ENCODE measurements around the gene ANGPTL2. TPM values are rescaled to one million over a fixed set of nuclear protein-coding genes. Genes with fewer than 3 reads are reported as not detected.

ANGPTL2 gene
- polyA plus RNA-seq, 2 of the 4 experiments (the other 2 are of a cell fraction): 0.06 TPM; not detected in 1

- WGBS (ENCODE audit: missing lambda C conversion rate): 91% methylated on average over 9 of the region's 9 CpGs
- CTCF ChIA-PET: interaction anchor here (1.2 to 5.6 kb wide), 5 partner anchors 39 to 221 kb away, joined by 3 to 23 read pairs (median 9); no protein-coding TSS in a partner anchor
- ATAC-seq: no peak
Observed at GRCh38 chr9:127161081-127161624, 38.7 kb upstream of the ANGPTL2 start.

GRCh38 chr9:127159949-127160610 is 37.6 kb upstream of the ANGPTL2 start:
- Histone ChIP-seq H3K4me3 (no peak overlapping the region), H3K27ac (peak overlapping the region; percentile 36 to 60; a peak in 4 of 6 replicates), H3K9me3 (no peaks in the 10 kb centered on the region), H3K4me1 (peaks cover 25% of the 10 kb centered on the region), H3K4me2 (no peak overlapping the region)
- FAIRE-seq: no peak
- WGBS (ENCODE audit: missing lambda C conversion rate): 87% methylated on average over 9 of the region's 10 CpGs
- ChIA-PET POLR2A (no interaction called here), CTCF (interaction anchor here (0.8 to 5.6 kb wide), 7 partner anchors 10 to 220 kb away, joined by 3 to 23 read pairs (median 4); no protein-coding TSS in a partner anchor)
- ATAC-seq: peak in 1 of 2 experiments; percentile 21; a peak in 2 of 6 replicates
- no peak for DNase-seq (ENCODE audit: low read depth in 1 of 2, low spot score in 1 of 2)
- TF ChIP-seq ELK1 (IDR thresholded peaks at IDR 0.05; ENCODE audit: low read depth, low read length) (no peak), HEYL (CRISPR knock-in tag; IDR thresholded peaks at IDR 0.05) (no peak), RARB (CRISPR knock-in tag; IDR thresholded peaks at IDR 0.05) (no peak), ZSCAN20 (CRISPR knock-in tag; IDR thresholded peaks at IDR 0.05) (no peak), TFCP2L1 (CRISPR knock-in tag; IDR thresholded peaks at IDR 0.05) (no peak), ZNF302 (CRISPR knock-in tag; IDR thresholded peaks at IDR 0.05) (no peak), NPAS2 (CRISPR knock-in tag; IDR thresholded peaks at IDR 0.05; ENCODE audit: borderline replicate concordance) (no peak), ESRRA (IDR thresholded peaks at IDR 0.05; ENCODE audit: borderline replicate concordance, low read length) (no peak), ZC3H11A (IDR thresholded peaks at IDR 0.05) (no peak), KDM1A (IDR thresholded peaks at IDR 0.05; ENCODE audit: low read depth) (no peak), JUN (IDR thresholded peaks at IDR 0.05) (no peak), HES2 (IDR thresholded peaks at IDR 0.05) (no peak), FOXS1 (CRISPR knock-in tag; IDR thresholded peaks at IDR 0.05) (no peak), RNF2 (IDR thresholded peaks at IDR 0.05; ENCODE audit: borderline replicate concordance, low read depth) (no peak), EHMT2 (IDR thresholded peaks at IDR 0.05; ENCODE audit: low read depth) (no peak)

More at GRCh38 chr9:127161081-127161624, 38.7 kb upstream of the ANGPTL2 start:
- TF ChIP-seq GATA3 (IDR thresholded peaks at IDR 0.05; ENCODE audit: borderline replicate concordance) (no peak), ZSCAN20 (CRISPR knock-in tag; IDR thresholded peaks at IDR 0.05) (no peak), BCL3 (IDR thresholded peaks at IDR 0.05) (no peak), HMGXB4 (CRISPR knock-in tag; IDR thresholded peaks at IDR 0.05; ENCODE audit: borderline replicate concordance) (no peak), HOXB13 (CRISPR knock-in tag; IDR thresholded peaks at IDR 0.05; ENCODE audit: low read depth) (no peak), HDAC2 (IDR thresholded peaks at IDR 0.05) (no peak), JUNB (IDR thresholded peaks at IDR 0.05) (no peak), CHD4 (IDR thresholded peaks at IDR 0.05; ENCODE audit: borderline replicate concordance) (no peak), RCOR1 (IDR thresholded peaks at IDR 0.05; ENCODE audit: low read depth, low read length) (no peak), KDM5A (IDR thresholded peaks at IDR 0.05) (no peak), EP300 (IDR thresholded peaks at IDR 0.05) (no peak), PBX3 (IDR thresholded peaks at IDR 0.05) (no peak), TFCP2L1 (CRISPR knock-in tag; IDR thresholded peaks at IDR 0.05) (no peak), ATOH8 (CRISPR knock-in tag; IDR thresholded peaks at IDR 0.05; ENCODE audit: low read depth) (no peak), NR3C1 (IDR thresholded peaks at IDR 0.05) (no peak), SREBF2 (IDR thresholded peaks at IDR 0.05) (no peak), JUN (IDR thresholded peaks at IDR 0.05) (no peak)
- Histone ChIP-seq H3K4me3 (no peak overlapping the region), H3K4me2 (no peak overlapping the region), H3K9me3 (no peaks in the 10 kb centered on the region), H3K27ac (no peak overlapping the region), H3K4me1 (peaks cover 25% of the 10 kb centered on the region)
- FAIRE-seq (no peak), DNase-seq (ENCODE audit: low read depth in 1 of 2, low spot score in 1 of 2) (no peak)
- POLR2A ChIA-PET: no interaction called here

Measured in A549 (cell line).